GM15510 (cell line): ENCODE measurements around the gene IGFBP6.

Experiments used
- POLR2A ChIP-seq: IDR thresholded peaks from 3 replicates; pipeline ENCODE4 v1.6.1; 2011; ENCODE audit warnings: borderline replicate concordance; ENCODE audit not compliant: insufficient read length; ENCODE audit errors: extremely low read depth

Gene IGFBP6

DNA sequence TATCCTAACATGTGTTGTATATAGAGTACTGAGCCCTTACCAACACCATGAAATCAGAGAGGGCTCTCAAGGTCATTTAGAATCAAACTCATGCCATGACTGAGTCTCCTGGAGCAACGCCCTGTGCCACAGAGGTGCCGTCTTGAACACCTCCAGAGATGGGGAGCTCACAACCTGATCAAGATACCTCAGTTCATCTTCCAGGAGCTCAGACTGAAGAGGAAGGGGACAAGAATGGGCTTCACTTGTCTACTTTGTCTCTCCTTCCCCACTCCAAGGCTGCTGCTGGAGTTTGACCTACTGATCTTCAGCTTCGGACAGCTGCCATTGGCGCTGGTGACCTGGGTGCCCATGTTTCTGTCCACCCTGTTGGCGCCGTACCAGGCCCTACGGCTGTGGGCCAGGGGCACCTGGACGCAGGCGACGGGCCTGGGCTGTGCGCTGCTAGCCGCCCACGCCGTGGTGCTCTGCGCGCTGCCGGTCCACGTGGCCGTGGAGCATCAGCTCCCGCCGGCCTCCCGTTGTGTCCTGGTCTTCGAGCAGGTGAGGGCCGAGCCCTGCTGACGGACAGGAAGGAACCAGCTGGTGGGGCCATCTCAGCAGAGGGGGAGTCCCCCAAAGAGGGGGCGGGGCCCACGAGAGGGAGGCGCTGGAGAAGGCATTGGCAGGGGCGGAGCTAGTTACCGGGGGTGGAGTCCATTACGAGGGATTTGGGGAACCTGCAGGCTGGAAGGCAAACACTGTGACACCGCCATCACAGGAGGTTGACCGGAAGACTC, 17.8 kb downstream of the IGFBP6 start:
- no peak for TF ChIP-seq POLR2A

DNA sequence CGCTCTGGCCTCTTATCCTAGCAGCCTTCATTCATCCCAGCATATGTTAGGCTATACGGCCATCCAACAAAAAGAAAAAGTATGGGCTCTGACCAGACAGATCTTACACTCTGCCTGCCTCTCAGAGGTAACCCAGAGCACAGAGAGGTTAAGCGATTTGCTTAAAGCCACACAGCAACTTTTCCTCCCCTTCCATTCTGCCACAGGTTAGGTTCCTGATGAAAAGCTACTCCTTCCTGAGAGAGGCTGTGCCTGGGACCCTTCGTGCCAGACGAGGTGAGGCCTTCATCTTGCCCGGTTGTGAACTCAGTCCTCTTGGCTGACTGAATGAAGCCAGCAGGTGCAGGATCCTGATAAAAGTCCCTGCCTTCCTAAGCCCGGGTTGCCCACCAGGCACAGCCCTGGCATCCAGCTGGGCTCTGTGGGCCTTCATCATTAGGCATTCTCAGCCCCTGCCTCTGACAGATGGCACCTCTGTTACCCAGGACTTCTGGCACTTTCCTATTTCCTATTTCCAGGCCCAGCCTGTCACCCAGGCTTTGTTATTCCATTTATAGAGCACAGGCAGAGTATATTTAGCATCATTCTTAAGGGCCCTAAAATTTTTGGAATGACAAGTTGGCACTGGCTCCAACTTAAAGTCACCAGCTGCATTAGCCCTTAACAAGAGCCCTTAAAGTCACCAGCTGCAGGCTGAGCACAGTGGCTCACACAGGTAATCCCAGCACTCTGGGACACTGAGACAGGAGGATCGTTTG, 18.6 kb downstream of the IGFBP6 start:
- no peak for TF ChIP-seq POLR2A

DNA sequence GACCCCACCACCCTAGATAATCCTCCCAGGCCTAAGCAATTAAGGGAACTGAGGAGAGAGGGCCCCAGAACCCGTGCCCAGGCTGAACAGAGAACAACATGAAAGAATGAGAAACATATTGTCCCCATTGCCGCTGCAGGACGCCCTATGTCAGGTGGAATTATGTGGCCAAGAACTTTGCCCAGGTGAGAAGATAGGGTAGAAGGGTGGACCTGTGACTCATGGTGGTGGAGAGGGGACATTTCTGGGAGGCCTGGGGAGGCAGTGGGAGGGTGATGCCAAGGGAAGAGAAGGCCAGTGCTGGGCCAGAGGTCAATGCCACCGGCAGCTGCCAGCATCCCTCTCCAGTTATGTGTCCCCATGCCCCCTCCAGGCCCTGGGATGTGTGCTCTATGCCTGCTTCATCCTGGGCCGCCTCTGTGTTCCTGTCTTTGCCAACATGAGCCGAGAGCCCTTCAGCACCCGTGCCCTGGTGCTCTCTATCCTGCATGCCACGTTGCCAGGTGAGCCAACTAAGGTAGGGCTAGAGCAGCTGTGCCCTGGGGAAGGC, 21.4 kb downstream of the IGFBP6 start:
- TF ChIP-seq POLR2A, result no peak

DNA sequence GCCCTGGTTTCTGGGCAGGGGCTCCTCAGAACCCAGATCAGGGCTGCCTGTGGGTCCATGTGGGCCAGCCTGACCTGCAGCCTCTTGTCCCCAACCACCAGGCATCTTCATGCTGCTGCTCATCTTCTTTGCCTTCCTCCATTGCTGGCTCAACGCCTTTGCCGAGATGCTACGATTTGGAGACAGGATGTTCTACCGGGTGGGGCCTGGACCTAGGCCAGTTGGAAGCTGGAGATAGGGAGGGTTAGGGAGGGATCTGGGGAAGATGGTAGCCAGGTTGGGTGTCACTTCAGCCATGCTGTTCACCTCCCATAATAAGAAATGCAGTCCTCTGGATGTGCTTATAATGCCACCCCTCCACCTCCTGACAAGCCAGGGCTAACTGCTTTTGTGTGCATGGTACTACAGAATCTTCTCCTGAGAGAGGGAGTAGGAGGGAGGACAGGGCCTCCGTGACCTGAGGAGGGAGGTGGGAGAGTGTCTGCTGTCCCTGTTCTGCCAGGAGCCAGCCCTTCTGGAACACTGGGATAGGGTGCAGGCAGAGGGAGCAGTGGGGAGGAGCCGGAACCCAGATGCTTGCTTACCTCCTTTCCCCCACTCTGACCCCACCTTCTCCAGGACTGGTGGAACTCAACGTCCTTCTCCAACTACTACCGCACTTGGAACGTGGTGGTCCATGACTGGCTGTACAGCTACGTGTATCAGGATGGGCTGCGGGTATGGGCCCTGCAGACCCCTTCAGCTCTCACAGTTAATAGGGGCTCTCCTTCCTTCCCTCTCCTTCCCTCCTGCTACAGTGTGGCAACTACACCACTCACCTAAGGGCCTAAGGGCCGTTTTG, 23.4 kb downstream of the IGFBP6 start:
- no peak for TF ChIP-seq POLR2A

DNA sequence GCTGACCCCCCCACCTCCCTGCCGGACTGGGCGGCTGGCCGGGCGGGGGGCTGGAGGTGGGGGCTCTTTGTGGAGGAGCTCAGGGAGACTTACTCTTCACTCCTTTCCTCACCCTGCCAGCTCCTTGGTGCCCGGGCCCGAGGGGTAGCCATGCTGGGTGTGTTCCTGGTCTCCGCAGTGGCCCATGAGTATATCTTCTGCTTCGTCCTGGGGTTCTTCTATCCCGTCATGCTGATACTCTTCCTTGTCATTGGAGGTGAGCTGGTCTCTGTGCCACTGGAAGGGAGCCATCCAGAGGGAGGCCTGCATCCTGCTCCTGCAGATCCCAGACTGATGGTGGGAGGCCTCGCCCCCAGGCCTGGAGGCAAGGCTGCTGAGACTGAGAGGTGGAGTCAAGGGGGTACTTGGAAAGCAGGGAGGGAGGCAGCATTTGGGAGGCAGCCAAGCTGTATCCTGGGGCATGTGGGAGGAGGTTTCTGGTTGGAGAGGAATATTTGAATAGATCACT, 25.5 kb downstream of the IGFBP6 start:
- no peak for TF ChIP-seq POLR2A

DNA sequence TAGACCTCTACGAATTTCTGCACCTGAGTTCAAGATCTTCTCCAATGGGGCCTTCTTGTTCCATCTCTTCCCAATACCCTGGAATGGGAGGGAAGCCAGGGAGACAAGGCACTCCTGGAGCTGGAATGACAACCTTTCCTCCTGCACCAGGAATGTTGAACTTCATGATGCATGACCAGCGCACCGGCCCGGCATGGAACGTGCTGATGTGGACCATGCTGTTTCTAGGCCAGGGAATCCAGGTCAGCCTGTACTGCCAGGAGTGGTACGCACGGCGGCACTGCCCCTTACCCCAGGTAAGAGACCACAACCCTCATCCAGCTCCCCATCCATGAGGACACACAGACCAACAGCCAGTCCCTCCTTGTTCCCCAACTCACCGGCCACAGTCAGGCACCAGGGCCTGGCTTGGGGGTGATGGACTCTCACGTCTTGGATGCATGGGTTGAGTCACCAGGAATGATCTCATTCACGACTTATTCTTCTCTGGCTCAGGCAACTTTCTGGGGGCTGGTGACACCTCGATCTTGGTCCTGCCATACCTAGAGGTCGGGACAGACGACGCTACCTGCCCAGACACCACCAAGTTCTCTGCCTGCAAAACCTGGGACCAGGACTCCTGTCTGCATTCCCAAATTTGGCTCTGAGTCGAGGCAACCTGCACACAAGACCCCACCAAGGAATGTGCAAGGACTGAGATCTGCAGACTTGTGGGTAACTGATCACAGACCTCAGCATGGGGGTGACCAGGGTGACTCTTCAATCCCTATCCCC, 26.3 kb downstream of the IGFBP6 start:
- TF ChIP-seq POLR2A, result no peak

DNA sequence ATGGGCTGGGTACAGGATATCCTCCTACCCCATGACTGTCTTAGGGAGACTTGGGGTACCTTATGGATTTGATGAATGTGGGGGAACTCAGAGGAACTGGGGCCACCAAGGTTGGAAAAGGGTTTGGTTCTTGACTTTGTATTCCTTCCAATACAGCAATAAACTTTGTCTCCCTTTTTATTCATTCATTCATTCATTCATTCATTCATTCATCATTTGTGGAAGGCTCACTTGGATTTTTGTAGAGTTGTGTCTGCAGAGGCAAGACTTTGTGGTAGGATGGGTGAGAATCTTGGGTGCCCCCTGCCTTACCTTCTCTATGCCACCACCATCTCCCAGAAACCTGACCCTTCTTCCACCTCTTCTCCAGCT, 26.9 kb downstream of the IGFBP6 start:
- TF ChIP-seq POLR2A, result no peak

DNA sequence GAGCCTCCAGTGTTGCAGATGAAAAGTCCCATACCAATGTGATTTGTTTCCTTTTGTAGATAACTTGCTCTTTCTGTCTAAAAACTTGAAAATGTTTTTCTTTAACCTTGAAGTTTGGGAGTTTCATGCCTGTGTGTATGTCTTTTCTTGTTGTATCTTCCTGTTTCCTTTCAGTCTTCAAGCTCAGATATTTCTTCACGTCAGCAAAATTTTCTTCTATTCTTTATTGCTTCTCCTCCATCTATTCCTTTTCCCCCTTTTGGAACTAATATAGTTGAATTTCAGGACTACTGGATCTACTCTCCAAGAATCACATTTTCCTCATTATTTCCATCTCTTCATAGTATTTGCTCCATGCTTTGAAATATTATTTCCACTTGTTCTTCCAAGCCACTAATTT, 29.7 kb downstream of the IGFBP6 start:
- TF ChIP-seq POLR2A, result no peak

DNA sequence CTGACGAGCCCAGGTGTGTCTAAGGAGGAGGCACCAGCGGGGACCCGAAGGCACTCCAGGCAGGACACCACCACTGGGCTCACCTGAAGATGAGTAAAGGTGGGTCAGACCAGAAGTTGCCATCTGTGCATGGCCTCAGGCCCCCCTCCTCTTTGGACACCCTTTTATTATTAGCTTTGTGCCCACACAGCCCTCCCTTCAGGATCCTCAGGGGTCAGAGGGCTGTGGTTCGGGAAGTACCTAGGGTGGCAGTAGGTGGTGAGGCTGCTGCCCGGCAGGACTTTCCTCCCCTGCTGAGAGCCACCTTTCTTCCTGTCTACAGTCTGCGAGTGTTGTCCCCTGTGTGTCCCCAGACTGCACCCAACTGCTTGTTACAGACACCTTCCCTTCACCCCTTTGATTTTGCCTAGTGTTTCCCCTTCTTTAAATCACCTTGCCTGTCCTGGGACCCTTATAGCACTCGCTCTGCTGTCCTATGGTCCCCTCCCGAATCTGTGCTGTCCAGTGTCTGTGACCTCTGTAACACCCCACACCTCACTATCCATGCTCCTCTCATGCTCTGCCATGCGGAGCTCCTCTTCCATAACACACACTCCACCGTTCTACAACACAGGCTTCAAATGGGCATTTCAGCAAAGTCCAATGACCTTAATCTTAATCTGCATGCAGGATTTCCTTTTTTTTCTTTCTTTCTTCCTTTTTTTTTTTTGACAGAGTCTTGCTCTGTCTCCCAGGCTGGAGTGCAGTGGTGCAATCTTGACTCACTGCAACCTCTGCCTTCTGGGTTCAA, 31.5 kb downstream of the IGFBP6 start:
- no peak for TF ChIP-seq POLR2A

DNA sequence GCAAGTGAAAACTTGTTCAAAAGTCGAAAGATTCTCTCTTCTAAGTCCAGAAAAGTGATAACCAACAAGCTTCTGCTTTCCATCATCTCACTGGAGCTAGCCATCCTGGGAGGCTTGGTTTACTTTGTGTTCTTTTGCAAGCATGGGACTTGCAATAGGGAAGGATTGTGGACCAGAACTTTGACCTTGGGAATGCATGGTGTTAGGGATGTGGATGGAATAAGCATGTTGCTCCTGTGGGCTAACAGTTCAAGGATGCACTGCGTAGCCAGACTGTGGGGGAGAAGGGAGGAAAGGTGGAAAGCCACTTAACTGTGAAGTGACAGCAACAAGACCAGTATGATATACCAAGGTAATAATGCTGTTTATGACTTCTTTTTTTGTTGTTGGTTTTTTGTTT, 34.4 kb downstream of the IGFBP6 start:
- no peak for TF ChIP-seq POLR2A

DNA sequence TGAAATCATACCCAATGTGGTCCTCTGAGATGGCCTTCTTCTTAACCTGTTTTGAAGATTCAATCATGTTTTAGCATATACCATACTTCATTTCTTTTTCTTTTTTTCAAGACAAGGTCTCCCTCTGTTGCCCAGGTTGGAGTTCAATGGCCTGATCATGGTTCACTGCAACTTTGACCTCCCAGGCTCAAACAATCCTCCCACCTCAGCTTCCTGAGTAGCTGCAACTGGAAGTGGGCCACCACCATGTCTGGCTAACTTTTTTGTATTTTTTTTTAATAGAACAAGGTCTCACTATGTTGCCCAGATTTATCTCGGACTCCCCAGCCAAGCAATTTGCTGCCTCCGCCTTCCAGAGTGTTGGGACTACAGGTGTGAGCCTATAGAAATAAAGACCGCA, 36.3 kb downstream of the IGFBP6 start:
- TF ChIP-seq POLR2A, result no peak

DNA sequence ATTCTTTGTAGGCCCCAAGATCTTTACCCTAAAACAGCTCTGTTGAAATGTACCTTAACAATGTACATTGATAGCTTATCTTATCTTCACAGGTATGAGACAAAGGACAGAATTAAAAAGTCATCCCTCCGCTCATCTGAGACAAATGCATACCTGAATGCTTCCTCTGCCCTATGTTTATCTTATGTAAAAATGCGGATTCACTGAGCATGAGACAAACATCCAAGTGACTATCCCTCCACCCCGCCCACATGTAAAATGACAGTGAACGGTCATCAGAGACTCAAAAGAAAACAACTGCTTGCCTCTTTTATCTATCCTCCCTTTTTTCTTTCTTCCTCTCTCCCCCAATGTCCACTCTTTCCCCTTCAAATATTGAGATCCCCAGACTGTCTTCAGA, 45.9 kb downstream of the IGFBP6 start:
- no peak for TF ChIP-seq POLR2A

DNA sequence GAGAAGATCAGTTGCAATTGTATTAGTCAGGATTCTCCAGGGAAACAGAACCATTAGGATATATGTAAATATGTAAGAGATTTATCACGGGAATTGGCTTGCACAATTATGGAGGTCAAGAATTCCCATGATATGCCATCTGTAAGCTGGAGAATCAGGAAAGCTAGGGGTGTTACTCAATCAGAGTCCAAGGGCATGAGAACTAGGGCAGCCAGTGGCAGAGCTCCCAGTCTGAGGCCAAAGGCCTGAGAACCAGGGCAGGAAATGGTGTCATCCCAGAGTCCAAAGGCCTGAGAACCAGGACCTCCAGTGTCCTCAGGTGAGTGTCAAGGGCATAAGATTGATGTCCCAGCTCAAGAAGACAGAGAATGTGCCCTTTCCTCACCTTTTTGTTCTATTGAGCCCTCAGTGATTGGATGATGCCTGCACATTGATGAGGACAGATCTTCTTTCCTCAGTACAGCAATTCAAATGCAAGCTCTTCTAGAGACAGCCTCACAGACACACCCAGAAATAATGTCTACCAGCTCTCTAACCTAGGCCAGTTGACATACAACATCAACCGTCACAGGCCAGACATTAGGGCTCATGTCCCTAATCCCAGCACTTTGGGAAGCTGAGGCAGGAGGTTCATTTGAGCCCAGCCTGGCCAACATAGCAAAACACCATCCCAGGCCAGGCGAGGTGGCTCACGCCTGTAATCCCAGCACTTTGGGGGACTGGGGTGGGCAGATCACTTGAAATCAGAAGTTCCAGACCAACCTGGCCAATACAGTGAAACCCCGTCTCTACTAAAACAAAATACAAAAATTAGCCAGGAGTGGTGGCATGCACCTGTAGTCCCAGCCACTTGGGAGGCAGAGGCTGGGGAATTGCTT, 48.2 kb downstream of the IGFBP6 start:
- no peak for TF ChIP-seq POLR2A

DNA sequence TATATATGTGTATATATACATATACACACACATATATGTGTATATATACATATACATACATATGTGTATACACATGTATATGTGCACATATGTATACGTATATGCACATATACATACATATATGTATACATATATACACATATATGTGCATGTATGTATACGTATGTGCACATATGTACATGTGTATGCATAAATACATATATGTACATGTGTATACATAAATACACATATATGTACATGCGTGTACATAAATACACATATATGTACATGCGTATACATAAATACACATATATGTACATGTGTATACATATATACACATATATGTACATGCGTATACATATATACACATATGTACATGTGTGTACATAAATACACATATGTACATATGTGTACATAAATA, 49.7 kb downstream of the IGFBP6 start:
- no peak for TF ChIP-seq POLR2A
